Panc1 (cell line): ENCODE measurements around the gene FBF1. TPM values are rescaled to one million over a fixed set of nuclear protein-coding genes. Genes with fewer than 3 reads are reported as not detected.

Source experiments
- ATAC-seq: fragments of 200-7000 bp; cut with Tn5 transposase; 2 replicates; pipeline ENCODE4 v1.9.1; 2020; ENCODE audit warnings: mild to moderate bottlenecking, moderate library complexity
- BruUV-seq: library from RNA; stranded (reverse); fragments of 400-500 nt; replicated peaks from 2 replicates; lab custom pipeline; 2021; lab: Mats Ljungman, UMichigan
- CTCF ChIA-PET: fragments of 300-600 bp; sonication (Branson Sonifier 250); formaldehyde crosslinking; loops from one replicate; lab custom pipeline; 2022; ENCODE audit warnings: antibody characterized with exemption; lab: Charles Lee
- POLR2A ChIA-PET: fragments of 300-600 bp; sonication (Branson Sonifier 250); formaldehyde crosslinking; loops from one replicate; lab custom pipeline; 2022; ENCODE audit warnings: antibody characterized with exemption; lab: Charles Lee
- DNase-seq: peaks from one replicate; pipeline ENCODE4 v3.0.0-alpha.2; 2010; ENCODE audit warnings: low read depth, low spot score
- H3K27ac ChIP-seq: 2 replicates; pipeline ENCODE4 v1.5.1; 2011; ENCODE audit warnings: mild to moderate bottlenecking, low read length, inconsistent platforms
- H3K27me3 ChIP-seq: fragments of 200-500 bp; sonication (Bioruptor generic); 2 replicates; pipeline ENCODE4 v1.6.0; 2014; ENCODE audit warnings: low read length, inconsistent platforms; ENCODE audit not compliant: control insufficient read depth, insufficient read depth
- H3K36me3 ChIP-seq: fragments of 200-500 bp; sonication (Bioruptor generic); 2 replicates; pipeline ENCODE4 v1.5.1; 2014; ENCODE audit warnings: inconsistent platforms, mild to moderate bottlenecking, low read length, moderate library complexity; ENCODE audit not compliant: control insufficient read depth, insufficient read depth
- H3K4me1 ChIP-seq: 2 replicates; pipeline ENCODE4 v1.5.1; 2011; ENCODE audit warnings: inconsistent platforms, mild to moderate bottlenecking, low read length, moderate library complexity; ENCODE audit not compliant: control insufficient read depth, insufficient read depth
- H3K4me3 ChIP-seq, 2 experiments: 2 replicates each; pipeline ENCODE4 v1.5.1; 2011 to 2012; ENCODE audit warnings: low read depth in 2 of 2, low read length in 2 of 2, mild to moderate bottlenecking in 2 of 2, inconsistent platforms in 1 of 2, moderate library complexity in 1 of 2
- H3K9me3 ChIP-seq: fragments of 200-500 bp; sonication (Bioruptor generic); 2 replicates; pipeline ENCODE4 v1.5.1; 2014; ENCODE audit warnings: low read depth, mild to moderate bottlenecking, inconsistent platforms, low read length, moderate library complexity; ENCODE audit not compliant: control insufficient read depth, insufficient read depth
- CTCF ChIP-seq: fragments of 450-650 bp; IDR thresholded peaks from 2 replicates; pipeline ENCODE4 v1.5.1; 2017; ENCODE audit warnings: mild to moderate bottlenecking
- POLR2AphosphoS5 ChIP-seq: IDR thresholded peaks from 2 replicates; pipeline ENCODE4 v1.6.1; 2012; ENCODE audit warnings: mild to moderate bottlenecking, low read depth, low read length, moderate library complexity
- REST ChIP-seq, 2 experiments: IDR thresholded peaks; 2 replicates each; pipeline ENCODE4 v1.6.1; 2011 to 2012; ENCODE audit warnings: low read depth in 2 of 2, control low read depth in 1 of 2, low read length in 1 of 2, mild to moderate bottlenecking in 1 of 2, moderate library complexity in 1 of 2; ENCODE audit not compliant: insufficient read depth in 1 of 2
- SIN3A ChIP-seq: IDR thresholded peaks from 2 replicates; pipeline ENCODE4 v1.6.1; 2012; ENCODE audit warnings: low read depth, mild to moderate bottlenecking, low read length, moderate library complexity, borderline replicate concordance; ENCODE audit not compliant: insufficient read depth
- TCF7L2 ChIP-seq: IDR thresholded peaks from 2 replicates; pipeline ENCODE4 v1.6.1; 2011; ENCODE audit warnings: mild to moderate bottlenecking, low read depth, low read length, inconsistent platforms
- in situ Hi-C: cut with HindIII; loops from 2 replicates; pipeline ENCODE4 v1.10.0; 2016; ENCODE audit warnings: low sequenced_read_pairs, low pct_unique_long_range_greater_than_20kb
- intact Hi-C: fragments of 100-400 bp; cut with micrococcal nuclease; formaldehyde crosslinking; loops from one replicate; pipeline ENCODE4 v1.10.0; 2022; ENCODE audit not compliant: unreplicated experiment
- total RNA-seq: library from RNA; stranded (reverse); gene quantifications from one replicate; pipeline ENCODE4 v1.2.1, GENCODE V29; 2021; ENCODE audit not compliant: unreplicated experiment

The FBF1 gene
- total RNA-seq, 1 experiment from 2014 or later = 32.5 TPM

- no peak for TF ChIP-seq CTCF
- TF ChIP-seq TCF7L2 = no peak
- no peak for TF ChIP-seq REST (IDR thresholded peaks at IDR 0.05; ENCODE audit: insufficient read depth in 1 of 2, low read depth in 2 of 2, low read length in 1 of 2)
- no peak for TF ChIP-seq SIN3A
- no peak for TF ChIP-seq POLR2AphosphoS5
- BruUV-seq = no TSS peak
- no peaks in the 10 kb centered on the region for H3K9me3 ChIP-seq
- peaks cover under 1% of the 10 kb centered on the region; the same call in 1 of the 2 replicates for H3K36me3 ChIP-seq
- H3K27me3 ChIP-seq = no peaks in the 10 kb centered on the region
- no peak overlapping the region for H3K4me3 ChIP-seq
- ATAC-seq = no peak
- no peak overlapping the region for H3K27ac ChIP-seq
- CTCF ChIA-PET = interaction anchor here (0.6 kb wide), 2 partner anchors 21 to 91 kb away, joined by 3 to 4 read pairs; partner anchors contain the start of gene CDK3
- POLR2A ChIA-PET = interaction anchor here (0.6 kb wide), 2 partner anchors 186 to 1065 kb away, joined by 3 to 15 read pairs; no protein-coding TSS in a partner anchor
- H3K4me1 ChIP-seq = peaks cover 4% of the 10 kb centered on the region
- DNase-seq = no peak
- in situ Hi-C loops = no loop called here
- intact Hi-C loops = loop anchor here (5.0 kb wide), 1 partner anchor 93 kb away; the partner anchor contains the start of gene CDK3
Observed at GRCh38 chr17:75909051-75909811, 31.6 kb downstream of the FBF1 start.

- intact Hi-C loops = loop anchor here (5.0 kb wide), 1 partner anchor 94 kb away; the partner anchor contains the start of gene CDK3
- no TSS peak for BruUV-seq
- H3K4me1 ChIP-seq = peaks cover 11% of the 10 kb centered on the region
- ChIA-PET CTCF (no interaction called here), POLR2A (no interaction called here)
- no peak overlapping the region for H3K4me3 ChIP-seq
- TF ChIP-seq POLR2AphosphoS5 (no peak), TCF7L2 (no peak), SIN3A (no peak)
- no peak for DNase-seq
- H3K27ac ChIP-seq = no peak overlapping the region
- no peak for ATAC-seq
- no peaks in the 10 kb centered on the region for H3K27me3 ChIP-seq
- peaks cover 4% of the 10 kb centered on the region; the same call in 1 of the 2 replicates for H3K36me3 ChIP-seq
- no peaks in the 10 kb centered on the region for H3K9me3 ChIP-seq
- in situ Hi-C loops = no loop called here
Observed at GRCh38 chr17:75908201-75908600, 32.6 kb downstream of the FBF1 start.
